T-helper 1 cell treated with Interleukin-12 subunit alpha and Interleukin-12 subunit beta and Interleukin-4 antibody, amounts not matched to agents 30 μg/mL and 1 μg/mL, for 36 hours (primary cell): Measurements from ENCODE around the gene SEPTIN2.
A peak's percentile ranks its signal among the peaks of the same experiment; 100 is the strongest.
"Not testable (repeated sequence)": the region's sequence is repeated elsewhere in the genome, so short reads cannot be mapped to it uniquely, and the experiment has no call there.

Source experiments
- H3K27ac Mint-ChIP-seq: one replicate; pipeline ENCODE4 v1.8.0; 2021; ENCODE audit warnings: mild to moderate bottlenecking, mixed read lengths
- H3K27me3 Mint-ChIP-seq: one replicate; pipeline ENCODE4 v1.8.0; 2021; ENCODE audit warnings: low read depth, mixed read lengths
- H3K36me3 Mint-ChIP-seq: one replicate; pipeline ENCODE4 v1.8.0; 2021; ENCODE audit warnings: low read depth, mixed read lengths
- H3K4me1 Mint-ChIP-seq: one replicate; pipeline ENCODE4 v1.8.0; 2021; ENCODE audit warnings: low read depth, mixed read lengths
- H3K4me3 Mint-ChIP-seq: one replicate; pipeline ENCODE4 v1.8.0; 2021; ENCODE audit warnings: mild to moderate bottlenecking, moderate library complexity, mixed read lengths
- H3K9me3 Mint-ChIP-seq: one replicate; pipeline ENCODE4 v1.8.0; 2021; ENCODE audit warnings: mixed read lengths

SEPTIN2 gene

DNA sequence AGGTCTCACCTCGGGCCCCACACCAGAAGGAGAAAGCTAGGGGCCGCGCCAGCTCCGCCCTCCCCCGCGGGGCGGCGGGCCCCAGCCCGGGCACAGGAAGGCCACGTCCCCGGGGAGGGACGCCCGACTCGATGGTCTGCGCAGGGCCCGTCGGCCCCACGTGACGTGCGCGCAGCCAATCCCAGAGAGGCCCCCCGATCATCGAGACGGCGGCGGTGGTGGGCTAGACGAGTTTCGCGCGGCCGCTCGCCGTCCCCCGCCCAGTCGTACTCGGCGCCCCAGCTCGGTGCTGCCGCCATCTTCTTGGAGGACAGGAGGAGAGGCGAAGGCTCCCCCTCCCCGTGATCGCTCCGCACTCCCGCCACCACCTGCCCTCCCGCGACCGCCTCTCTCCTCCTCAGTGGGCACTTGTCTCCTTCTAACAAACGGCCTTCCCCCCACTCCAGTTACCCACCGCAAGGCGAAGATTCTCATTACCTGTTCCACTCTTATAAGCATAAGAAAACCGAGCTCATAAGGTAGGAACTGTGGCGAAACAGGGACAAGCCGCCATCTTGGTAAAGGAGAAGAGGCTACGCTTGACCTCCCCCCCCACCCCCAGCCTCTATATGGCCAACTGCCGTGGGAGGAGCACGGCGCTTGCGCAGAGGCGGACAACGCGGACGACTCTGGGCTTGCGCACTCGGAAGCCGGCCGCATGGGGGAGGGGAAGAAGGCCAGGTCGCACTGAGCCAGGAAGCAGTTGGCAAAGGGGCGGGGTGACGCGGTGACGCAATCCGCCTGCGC is 439 bp upstream of the SEPTIN2 start, which contains the start of gene HDLBP:
TSS of gene HDLBP (minus strand) at position 580 of the 786 bp plus-strand sequence. CDS start 48,803 bp downstream, outside the sequence.
- H3K36me3 Mint-ChIP-seq, result peaks cover 23% of the 10 kb centered on the region
- H3K9me3 Mint-ChIP-seq, result no peaks in the 10 kb centered on the region
- H3K27me3 Mint-ChIP-seq, result no peaks in the 10 kb centered on the region
- H3K4me3 Mint-ChIP-seq, result peak within 1 kb of the TSS; percentile 96
- H3K27ac Mint-ChIP-seq, result peak within 1 kb of the TSS; percentile 99
- peaks cover 57% of the 10 kb centered on the region for H3K4me1 Mint-ChIP-seq

DNA sequence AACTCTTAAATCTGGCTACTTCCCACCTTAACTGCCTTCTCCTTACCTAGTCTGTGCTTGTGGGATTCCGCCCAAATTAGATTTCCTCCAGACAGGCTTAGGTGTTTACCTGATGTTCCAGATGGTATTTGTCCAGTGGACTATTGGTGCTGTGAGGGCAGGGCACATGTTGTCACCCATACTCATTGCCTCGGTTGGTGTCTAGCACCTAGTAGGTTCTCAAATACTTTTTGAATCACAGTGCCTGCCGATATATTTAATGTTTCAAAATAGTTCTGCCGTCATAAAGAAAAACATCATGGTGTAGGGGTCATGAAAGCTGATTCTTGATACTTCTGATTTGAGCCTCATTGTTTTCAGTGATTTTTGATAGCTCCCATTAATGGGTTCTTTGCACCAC is 1.1 kb downstream of the SEPTIN2 start:
- peak overlapping the region; percentile 97 for H3K27ac Mint-ChIP-seq
- no peaks in the 10 kb centered on the region for H3K27me3 Mint-ChIP-seq
- peaks cover 55% of the 10 kb centered on the region for H3K4me1 Mint-ChIP-seq
- peak overlapping the region; percentile 96 for H3K4me3 Mint-ChIP-seq
- no peaks in the 10 kb centered on the region for H3K9me3 Mint-ChIP-seq
- H3K36me3 Mint-ChIP-seq, result peaks cover 28% of the 10 kb centered on the region

GRCh38 chr2:241317391-241317790 is 1.7 kb downstream of the SEPTIN2 start:
- no peaks in the 10 kb centered on the region for H3K27me3 Mint-ChIP-seq
- H3K4me1 Mint-ChIP-seq, result peaks cover 53% of the 10 kb centered on the region
- no peaks in the 10 kb centered on the region for H3K9me3 Mint-ChIP-seq
- H3K27ac Mint-ChIP-seq, result peak overlapping the region; percentile 97
- peak overlapping the region; percentile 96 for H3K4me3 Mint-ChIP-seq
- peaks cover 29% of the 10 kb centered on the region for H3K36me3 Mint-ChIP-seq

DNA sequence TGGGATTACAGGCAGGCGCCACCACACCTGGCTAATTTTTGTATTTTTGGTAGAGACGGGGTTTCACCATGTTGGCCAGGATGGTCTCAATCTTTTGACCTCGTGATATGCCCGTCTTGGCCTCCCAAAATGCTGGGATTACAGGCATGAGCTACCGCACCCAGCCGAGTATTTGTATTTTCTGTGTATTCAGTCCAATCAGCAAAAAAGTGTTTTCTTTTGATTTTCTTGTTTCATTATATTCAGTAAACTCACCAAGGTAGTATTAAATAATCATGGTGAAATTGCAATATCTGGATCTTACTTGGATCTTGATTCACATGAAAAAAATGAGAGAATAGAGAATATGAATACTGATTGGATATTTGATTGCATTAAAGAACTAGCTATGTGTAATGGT is 3.1 kb downstream of the SEPTIN2 start:
- Mint-ChIP-seq H3K4me3 (peak overlapping the region; percentile 8), H3K36me3 (peaks cover 33% of the 10 kb centered on the region), H3K4me1 (peaks cover 47% of the 10 kb centered on the region)
- not testable (repeated sequence) for H3K27ac Mint-ChIP-seq, H3K9me3 Mint-ChIP-seq, H3K27me3 Mint-ChIP-seq

GRCh38 chr2:241320394-241320793 is 4.7 kb downstream of the SEPTIN2 start:
- peaks cover 44% of the 10 kb centered on the region for H3K36me3 Mint-ChIP-seq
- no peaks in the 10 kb centered on the region for H3K27me3 Mint-ChIP-seq
- no peaks in the 10 kb centered on the region for H3K9me3 Mint-ChIP-seq
- peaks cover 46% of the 10 kb centered on the region for H3K4me1 Mint-ChIP-seq
- H3K27ac Mint-ChIP-seq, result no peak overlapping the region
- peak overlapping the region; percentile 29 for H3K4me3 Mint-ChIP-seq

GRCh38 chr2:241321033-241321432 is 5.3 kb downstream of the SEPTIN2 start:
- peak overlapping the region; percentile 25 for H3K4me3 Mint-ChIP-seq
- H3K4me1 Mint-ChIP-seq, result peaks cover 46% of the 10 kb centered on the region
- H3K27ac Mint-ChIP-seq, result peak overlapping the region; percentile 43
- no peaks in the 10 kb centered on the region for H3K9me3 Mint-ChIP-seq
- no peaks in the 10 kb centered on the region for H3K27me3 Mint-ChIP-seq
- H3K36me3 Mint-ChIP-seq, result peaks cover 45% of the 10 kb centered on the region

GRCh38 chr2:241321886-241322285 is 6.2 kb downstream of the SEPTIN2 start:
- no peak overlapping the region for H3K27ac Mint-ChIP-seq
- no peak overlapping the region for H3K4me3 Mint-ChIP-seq
- no peaks in the 10 kb centered on the region for H3K27me3 Mint-ChIP-seq
- H3K36me3 Mint-ChIP-seq, result peaks cover 42% of the 10 kb centered on the region
- no peaks in the 10 kb centered on the region for H3K9me3 Mint-ChIP-seq
- H3K4me1 Mint-ChIP-seq, result peaks cover 42% of the 10 kb centered on the region

DNA sequence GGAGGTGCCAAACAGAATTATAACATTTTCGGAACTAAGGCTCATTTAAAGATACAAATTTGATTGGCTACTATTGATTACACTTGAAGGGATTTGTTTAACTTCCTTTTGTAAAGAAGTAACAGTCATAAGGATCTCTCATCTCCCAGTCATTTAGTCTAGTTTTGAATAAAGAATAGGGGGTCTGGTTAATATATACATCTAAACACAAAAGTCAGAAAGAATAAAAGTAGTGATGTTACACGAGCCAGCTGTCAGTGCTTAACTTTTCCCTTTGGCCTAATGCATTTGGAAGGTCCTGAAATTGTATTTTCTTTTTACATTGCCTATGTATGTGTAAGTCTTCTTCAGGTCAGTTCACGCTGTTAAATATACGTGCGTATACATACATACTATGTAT is 8.1 kb downstream of the SEPTIN2 start:
- H3K27me3 Mint-ChIP-seq, result no peaks in the 10 kb centered on the region
- no peak overlapping the region for H3K4me3 Mint-ChIP-seq
- peaks cover 28% of the 10 kb centered on the region for H3K4me1 Mint-ChIP-seq
- H3K36me3 Mint-ChIP-seq, result peaks cover 46% of the 10 kb centered on the region
- no peak overlapping the region for H3K27ac Mint-ChIP-seq
- H3K9me3 Mint-ChIP-seq, result no peaks in the 10 kb centered on the region

GRCh38 chr2:241324775-241325174 is 9.1 kb downstream of the SEPTIN2 start:
- H3K4me3 Mint-ChIP-seq, result no peak overlapping the region
- peaks cover 27% of the 10 kb centered on the region for H3K4me1 Mint-ChIP-seq
- H3K27ac Mint-ChIP-seq, result no peak overlapping the region
- H3K9me3 Mint-ChIP-seq, result no peaks in the 10 kb centered on the region
- no peaks in the 10 kb centered on the region for H3K27me3 Mint-ChIP-seq
- H3K36me3 Mint-ChIP-seq, result peaks cover 52% of the 10 kb centered on the region

DNA sequence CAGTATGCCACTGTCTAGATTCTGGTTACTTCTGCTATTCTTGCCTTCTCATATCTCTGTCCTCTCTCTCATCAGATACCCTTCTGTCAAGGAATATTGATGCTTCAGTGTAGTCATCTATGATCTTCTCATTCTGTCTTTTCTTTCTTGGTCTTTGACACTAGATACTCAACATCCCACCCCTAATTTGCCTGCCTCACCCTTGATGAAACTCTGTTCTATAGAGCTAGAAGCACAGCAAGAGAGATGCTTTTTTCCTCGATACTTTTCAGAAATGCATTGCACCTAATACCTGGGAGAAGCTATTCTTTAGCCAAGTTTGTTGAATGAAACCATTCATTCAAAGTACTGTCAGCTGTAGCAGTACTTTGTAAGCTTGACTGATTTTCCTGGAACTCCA is 9.5 kb downstream of the SEPTIN2 start:
- H3K27me3 Mint-ChIP-seq, result no peaks in the 10 kb centered on the region
- peaks cover 22% of the 10 kb centered on the region for H3K4me1 Mint-ChIP-seq
- no peak overlapping the region for H3K27ac Mint-ChIP-seq
- H3K36me3 Mint-ChIP-seq, result peaks cover 48% of the 10 kb centered on the region
- no peak overlapping the region for H3K4me3 Mint-ChIP-seq
- H3K9me3 Mint-ChIP-seq, result no peaks in the 10 kb centered on the region

DNA sequence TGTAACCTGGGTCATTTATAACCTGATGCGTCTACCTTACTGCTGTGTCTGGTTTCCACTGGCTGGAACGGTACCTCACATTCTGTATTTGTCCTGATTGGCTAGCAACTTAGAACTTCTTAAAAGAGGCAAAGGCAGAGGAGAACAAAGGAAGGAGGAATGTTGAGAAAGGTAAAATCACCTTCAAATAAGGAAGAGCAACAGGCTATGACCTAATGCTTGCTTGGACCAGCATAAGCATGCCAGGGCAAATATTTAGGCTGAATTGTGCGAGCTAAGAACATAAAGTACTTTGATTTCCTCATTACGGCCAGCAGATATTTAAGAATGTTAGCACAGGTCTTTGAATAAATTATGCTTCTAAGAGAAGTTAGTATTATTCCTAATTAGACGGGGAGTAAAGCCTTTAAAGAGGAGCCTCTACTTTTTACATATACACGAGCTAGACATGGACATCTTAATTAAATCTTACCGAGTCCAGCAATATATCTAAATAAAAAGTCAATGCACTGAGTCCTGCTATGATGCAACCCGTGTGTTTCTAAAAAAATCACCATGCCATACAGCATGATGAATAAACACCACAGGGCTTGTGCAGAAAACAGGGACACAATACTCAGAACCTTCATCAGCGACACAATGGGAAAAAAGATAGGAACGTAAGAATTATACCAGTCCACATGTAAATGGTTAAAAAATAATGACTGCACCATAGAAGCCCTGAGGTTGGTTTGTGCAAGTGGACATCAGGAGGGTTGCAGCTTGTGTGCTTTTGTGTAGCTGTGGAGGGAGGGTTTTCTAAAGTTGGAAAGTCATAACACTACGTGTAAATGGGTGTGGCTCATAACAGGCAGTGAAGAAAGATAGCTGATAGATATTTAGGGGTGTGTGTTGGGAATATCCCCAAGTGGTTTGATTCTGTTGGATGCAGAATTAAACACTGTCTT is 14.2 kb downstream of the SEPTIN2 start:
- H3K27me3 Mint-ChIP-seq, result no peaks in the 10 kb centered on the region
- peaks cover 12% of the 10 kb centered on the region for H3K4me1 Mint-ChIP-seq
- no peak overlapping the region for H3K27ac Mint-ChIP-seq
- no peak overlapping the region for H3K4me3 Mint-ChIP-seq
- H3K9me3 Mint-ChIP-seq, result no peaks in the 10 kb centered on the region
- H3K36me3 Mint-ChIP-seq, result peaks cover 34% of the 10 kb centered on the region

- Mint-ChIP-seq H3K36me3 (peaks cover 30% of the 10 kb centered on the region), H3K27me3 (no peaks in the 10 kb centered on the region), H3K27ac (no peak overlapping the region), H3K4me3 (no peak overlapping the region), H3K4me1 (peaks cover 10% of the 10 kb centered on the region), H3K9me3 (no peaks in the 10 kb centered on the region)
These were observed 14.9 kb downstream of the SEPTIN2 start for GRCh38 chr2:241330616-241330981.

DNA sequence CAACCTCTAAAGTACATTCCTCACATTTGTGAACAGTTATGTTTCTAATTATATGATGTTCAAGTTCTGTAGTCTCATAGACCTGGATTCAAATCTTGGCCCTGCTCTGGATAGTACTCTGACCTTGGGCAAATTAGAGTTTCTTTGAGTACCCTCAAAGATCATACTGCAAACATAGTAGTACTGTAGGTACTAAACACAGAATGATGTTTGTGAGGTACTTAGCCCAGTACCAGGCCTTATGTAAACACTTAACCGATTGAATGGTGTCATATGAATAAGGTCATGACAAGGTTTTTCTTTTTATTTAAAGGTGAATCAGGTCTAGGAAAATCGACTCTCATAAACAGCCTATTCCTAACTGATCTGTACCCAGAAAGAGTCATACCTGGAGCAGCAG is 19.1 kb downstream of the SEPTIN2 start:
- no peak overlapping the region for H3K27ac Mint-ChIP-seq
- no peaks in the 10 kb centered on the region for H3K27me3 Mint-ChIP-seq
- H3K4me1 Mint-ChIP-seq, result peaks cover 24% of the 10 kb centered on the region
- H3K9me3 Mint-ChIP-seq, result no peaks in the 10 kb centered on the region
- H3K36me3 Mint-ChIP-seq, result peaks cover 24% of the 10 kb centered on the region
- H3K4me3 Mint-ChIP-seq, result no peak overlapping the region

DNA sequence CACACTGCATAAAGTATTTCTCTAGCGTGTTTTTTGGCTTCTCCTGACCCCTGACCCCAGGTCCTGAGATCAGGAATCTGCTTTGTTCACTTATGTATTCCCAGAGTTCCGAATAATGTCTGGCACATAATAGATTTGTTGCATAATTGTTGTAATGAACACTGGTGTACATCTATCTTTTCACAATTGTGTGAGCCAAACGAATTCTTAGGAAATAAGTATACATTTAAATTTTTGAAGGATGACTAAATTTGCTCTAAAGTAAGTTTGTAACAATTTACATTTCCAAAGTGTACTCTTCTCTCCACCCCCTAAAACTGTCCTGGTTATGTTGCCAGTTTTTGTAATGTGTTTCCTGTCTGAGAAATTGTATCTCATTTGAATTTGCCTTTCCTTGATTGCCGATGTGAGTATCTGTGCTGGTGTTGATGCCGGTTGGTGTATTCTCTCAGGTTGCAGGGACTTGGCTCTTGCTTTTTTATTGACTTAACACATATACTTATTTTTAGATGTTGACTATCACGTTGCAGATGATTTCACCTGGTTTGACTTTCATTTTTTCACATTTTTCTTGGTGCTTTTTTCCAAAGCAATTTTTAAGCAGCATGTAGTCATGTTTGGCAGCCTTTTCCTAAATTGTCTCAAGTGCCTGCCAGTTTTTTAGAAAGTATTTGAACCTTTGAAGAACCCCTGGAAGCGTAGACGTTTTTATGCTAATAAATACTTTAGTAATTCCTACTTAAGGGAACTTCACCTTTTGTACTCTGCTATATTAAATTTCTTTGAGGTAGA is 24.3 kb downstream of the SEPTIN2 start:
- Mint-ChIP-seq H3K9me3 (no peaks in the 10 kb centered on the region), H3K27ac (peak overlapping the region; percentile 58), H3K4me3 (no peak overlapping the region), H3K36me3 (peaks cover 51% of the 10 kb centered on the region), H3K4me1 (peaks cover 34% of the 10 kb centered on the region), H3K27me3 (no peaks in the 10 kb centered on the region)
